HL-60 (cell line): ENCODE data around the gene HOXB2.

Source experiments
- DNase-seq, 2 experiments: peaks; one replicate each; pipeline ENCODE4 v3.0.0-alpha.2; 2010 to 2020; ENCODE audit warnings: low read depth in 1 of 2, low spot score in 1 of 2
- H3K27ac ChIP-seq: fragments of 250-450 bp; sonication (Bioruptor Pico); replicated peaks from 2 replicates; pipeline ENCODE4 v1.5.1; 2020; ENCODE audit warnings: mild to moderate bottlenecking, moderate library complexity
- H3K27me3 ChIP-seq: fragments of 250-450 bp; sonication (Bioruptor Pico); 2 replicates; pipeline ENCODE4 v1.5.1; 2021; ENCODE audit warnings: mild to moderate bottlenecking, moderate library complexity; ENCODE audit not compliant: insufficient read depth, poor library complexity, severe bottlenecking
- H3K4me3 ChIP-seq: replicated peaks from 2 replicates; pipeline ENCODE4 v1.5.1; 2011; ENCODE audit warnings: mild to moderate bottlenecking, control low read depth, low read length; ENCODE audit not compliant: insufficient read depth
- GABPA ChIP-seq: IDR thresholded peaks from 2 replicates; pipeline ENCODE4 v1.6.1; 2012; ENCODE audit warnings: low read depth
- POLR2AphosphoS5 ChIP-seq: IDR thresholded peaks from 2 replicates; pipeline ENCODE4 v1.6.1; 2012; ENCODE audit warnings: low read depth
- SPI1 ChIP-seq: IDR thresholded peaks from 2 replicates; pipeline ENCODE4 v1.6.1; 2012; ENCODE audit warnings: low read depth, mild to moderate bottlenecking, borderline replicate concordance
- TF ChIP-seq, protein P1 (sequence below): IDR thresholded peaks from 2 replicates; pipeline ENCODE4 v1.6.1; 2012; ENCODE audit warnings: low read depth; ENCODE audit not compliant: insufficient replicate concordance
- TF ChIP-seq, protein P2 (sequence below): IDR thresholded peaks from one replicate; pipeline ENCODE4 v1.5.1; 2011; ENCODE audit warnings: low read length, control low read depth, inconsistent platforms; ENCODE audit not compliant: insufficient read depth

Gene HOXB2

DNA sequence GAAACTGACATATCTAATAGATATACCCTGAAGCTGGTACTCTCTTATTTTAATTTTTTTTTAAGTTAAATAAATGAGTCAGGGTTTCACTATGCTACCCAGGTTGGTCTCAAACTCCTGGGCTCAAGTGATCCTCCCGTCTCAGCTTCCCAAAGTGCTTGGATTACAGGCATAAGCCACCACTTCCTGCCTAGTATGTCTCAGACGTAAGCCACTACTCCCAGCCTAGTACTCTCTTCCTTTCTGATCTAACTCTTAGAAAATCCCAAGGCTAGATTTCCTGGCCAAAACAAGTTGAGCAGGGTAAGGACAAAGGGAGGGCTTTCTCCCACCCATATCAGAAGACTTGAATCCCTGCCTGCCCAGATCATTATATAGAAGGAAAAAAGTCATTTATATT is 47.8 kb downstream of the HOXB2 start:
- peaks cover 20% of the 10 kb centered on the region for H3K27me3 ChIP-seq
- no peak for DNase-seq
- H3K4me3 ChIP-seq: no peak overlapping the region
- H3K27ac ChIP-seq: no peak overlapping the region
- TF ChIP-seq GABPA (no peak), SPI1 (no peak), POLR2AphosphoS5 (no peak)
- TF ChIP-seq, protein P1, sequence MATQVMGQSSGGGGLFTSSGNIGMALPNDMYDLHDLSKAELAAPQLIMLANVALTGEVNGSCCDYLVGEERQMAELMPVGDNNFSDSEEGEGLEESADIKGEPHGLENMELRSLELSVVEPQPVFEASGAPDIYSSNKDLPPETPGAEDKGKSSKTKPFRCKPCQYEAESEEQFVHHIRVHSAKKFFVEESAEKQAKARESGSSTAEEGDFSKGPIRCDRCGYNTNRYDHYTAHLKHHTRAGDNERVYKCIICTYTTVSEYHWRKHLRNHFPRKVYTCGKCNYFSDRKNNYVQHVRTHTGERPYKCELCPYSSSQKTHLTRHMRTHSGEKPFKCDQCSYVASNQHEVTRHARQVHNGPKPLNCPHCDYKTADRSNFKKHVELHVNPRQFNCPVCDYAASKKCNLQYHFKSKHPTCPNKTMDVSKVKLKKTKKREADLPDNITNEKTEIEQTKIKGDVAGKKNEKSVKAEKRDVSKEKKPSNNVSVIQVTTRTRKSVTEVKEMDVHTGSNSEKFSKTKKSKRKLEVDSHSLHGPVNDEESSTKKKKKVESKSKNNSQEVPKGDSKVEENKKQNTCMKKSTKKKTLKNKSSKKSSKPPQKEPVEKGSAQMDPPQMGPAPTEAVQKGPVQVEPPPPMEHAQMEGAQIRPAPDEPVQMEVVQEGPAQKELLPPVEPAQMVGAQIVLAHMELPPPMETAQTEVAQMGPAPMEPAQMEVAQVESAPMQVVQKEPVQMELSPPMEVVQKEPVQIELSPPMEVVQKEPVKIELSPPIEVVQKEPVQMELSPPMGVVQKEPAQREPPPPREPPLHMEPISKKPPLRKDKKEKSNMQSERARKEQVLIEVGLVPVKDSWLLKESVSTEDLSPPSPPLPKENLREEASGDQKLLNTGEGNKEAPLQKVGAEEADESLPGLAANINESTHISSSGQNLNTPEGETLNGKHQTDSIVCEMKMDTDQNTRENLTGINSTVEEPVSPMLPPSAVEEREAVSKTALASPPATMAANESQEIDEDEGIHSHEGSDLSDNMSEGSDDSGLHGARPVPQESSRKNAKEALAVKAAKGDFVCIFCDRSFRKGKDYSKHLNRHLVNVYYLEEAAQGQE: no peak
- TF ChIP-seq, protein P2, sequence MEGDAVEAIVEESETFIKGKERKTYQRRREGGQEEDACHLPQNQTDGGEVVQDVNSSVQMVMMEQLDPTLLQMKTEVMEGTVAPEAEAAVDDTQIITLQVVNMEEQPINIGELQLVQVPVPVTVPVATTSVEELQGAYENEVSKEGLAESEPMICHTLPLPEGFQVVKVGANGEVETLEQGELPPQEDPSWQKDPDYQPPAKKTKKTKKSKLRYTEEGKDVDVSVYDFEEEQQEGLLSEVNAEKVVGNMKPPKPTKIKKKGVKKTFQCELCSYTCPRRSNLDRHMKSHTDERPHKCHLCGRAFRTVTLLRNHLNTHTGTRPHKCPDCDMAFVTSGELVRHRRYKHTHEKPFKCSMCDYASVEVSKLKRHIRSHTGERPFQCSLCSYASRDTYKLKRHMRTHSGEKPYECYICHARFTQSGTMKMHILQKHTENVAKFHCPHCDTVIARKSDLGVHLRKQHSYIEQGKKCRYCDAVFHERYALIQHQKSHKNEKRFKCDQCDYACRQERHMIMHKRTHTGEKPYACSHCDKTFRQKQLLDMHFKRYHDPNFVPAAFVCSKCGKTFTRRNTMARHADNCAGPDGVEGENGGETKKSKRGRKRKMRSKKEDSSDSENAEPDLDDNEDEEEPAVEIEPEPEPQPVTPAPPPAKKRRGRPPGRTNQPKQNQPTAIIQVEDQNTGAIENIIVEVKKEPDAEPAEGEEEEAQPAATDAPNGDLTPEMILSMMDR: no peak

DNA sequence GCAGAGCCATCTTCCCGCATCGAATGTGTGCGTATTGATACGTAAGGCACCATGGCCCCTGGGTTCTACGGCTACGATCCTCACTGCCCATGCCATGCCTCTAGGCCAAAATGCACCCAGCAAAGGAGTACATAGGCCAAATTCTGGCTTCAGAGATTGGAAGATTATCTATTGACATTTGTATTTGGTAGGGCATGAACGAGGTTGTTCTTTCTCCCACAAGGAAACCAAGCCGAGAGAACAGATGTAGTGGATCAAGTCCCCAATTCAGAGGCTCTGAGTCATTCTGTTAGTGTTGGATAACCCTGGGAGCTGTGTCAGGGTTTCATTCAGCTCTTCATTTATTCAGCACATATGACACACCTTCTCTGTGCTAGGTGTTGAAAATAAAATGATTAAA is 50.6 kb downstream of the HOXB2 start:
- no peak overlapping the region for H3K27ac ChIP-seq
- TF ChIP-seq, protein P2: no peak
- TF ChIP-seq POLR2AphosphoS5 (no peak), SPI1 (no peak), GABPA (no peak)
- TF ChIP-seq, protein P1: no peak
- DNase-seq: no peak
- no peak overlapping the region for H3K4me3 ChIP-seq
- peaks cover 35% of the 10 kb centered on the region for H3K27me3 ChIP-seq
